Peyer's patch (tissue), 4 donors: ENCODE results near the gene KISS1. TPM values are rescaled to one million over a fixed set of nuclear protein-coding genes. Genes with fewer than 3 reads are reported as not detected.
A peak's percentile ranks its signal among the peaks of the same experiment; 100 is the strongest.

Source experiments
- DNase-seq, 3 donors: peaks; one replicate each; pipeline ENCODE4 v3.0.0-alpha.2; 2017 to 2019
- H3K27ac ChIP-seq, 4 donors: fragments of 200-600 bp; sonication (generic); one replicate each; pipeline ENCODE4 v1.5.1; 2016 to 2019
- H3K27me3 ChIP-seq, 2 donors: fragments of 200-600 bp; sonication (generic); one replicate each; pipeline ENCODE4 v1.5.1; 2019
- H3K36me3 ChIP-seq, 3 donors: fragments of 200-600 bp; sonication (generic); one replicate each; pipeline ENCODE4 v1.5.1; 2016 to 2019
- H3K4me1 ChIP-seq, 4 donors: fragments of 200-600 bp; sonication (generic); one replicate each; pipeline ENCODE4 v1.5.1; 2016 to 2019
- H3K4me3 ChIP-seq, 4 donors: fragments of 200-600 bp; sonication (generic); 1 replicate in 3 of 4; 2 replicates in 1 of 4; pipeline ENCODE4 v1.5.1; 2016 to 2019; ENCODE audit warnings: mild to moderate bottlenecking in 1 of 4
- H3K9me3 ChIP-seq, 4 donors: fragments of 200-600 bp; sonication (generic); one replicate each; pipeline ENCODE4 v1.5.1; 2016 to 2019; ENCODE audit warnings: mild to moderate bottlenecking in 1 of 4
- POLR2A ChIP-seq, 2 donors: fragments of 450-650 bp; IDR thresholded peaks; one replicate each; pipeline ENCODE4 v1.5.1; 2017; ENCODE audit warnings: antibody characterized with exemption in 2 of 2, mild to moderate bottlenecking in 2 of 2, moderate library complexity in 2 of 2
- total RNA-seq, 4 donors: library from RNA; depleted of rRNA; stranded (reverse); fragments of >200 nt; gene quantifications; one replicate each; pipeline ENCODE4 v1.1.0, GENCODE V29; 2016
- TF ChIP-seq, protein P1 (sequence below), 6 experiments: fragments of 450-650 bp in 4 of 6; fragments of 200-600 bp in 2 of 6; sonication (generic) in 1 of 6; IDR thresholded peaks; one replicate each; pipeline ENCODE4 v1.5.1; 2017 to 2019; ENCODE audit warnings: antibody characterized with exemption in 6 of 6, mild to moderate bottlenecking in 3 of 6, moderate library complexity in 1 of 6

KISS1 gene
- total RNA-seq, 4 donors from 2014 or later = 3.0 to 7.0 TPM; not detected in 2

DNA sequence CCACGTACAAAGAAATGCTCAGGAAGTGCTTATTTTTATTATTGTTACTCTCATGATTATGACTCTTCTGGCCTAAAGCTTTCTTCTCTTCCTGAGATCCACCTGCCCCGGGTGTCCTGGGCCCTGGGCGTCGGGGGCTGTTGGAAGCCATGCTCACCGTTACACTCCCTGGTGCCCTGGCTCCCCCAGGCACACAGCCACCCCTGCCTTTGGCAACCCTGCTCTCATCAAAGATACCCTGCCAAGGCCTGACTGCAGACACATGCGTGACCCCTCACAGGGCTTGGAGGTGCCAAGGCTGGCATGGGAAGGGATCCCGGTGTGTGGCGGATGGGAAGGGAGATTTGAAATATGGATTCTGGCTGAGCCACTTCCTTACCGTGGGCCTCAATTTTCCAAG lies 3.3 kb upstream of the KISS1 start:
- Histone ChIP-seq H3K27me3 (no peaks in the 10 kb centered on the region), H3K27ac (no peak overlapping the region), H3K4me1 (no peaks in the 10 kb centered on the region), H3K4me3 (no peak overlapping the region), H3K9me3 (no peaks in the 10 kb centered on the region), H3K36me3 (no peaks in the 10 kb centered on the region)
- no peak for DNase-seq
- TF ChIP-seq, protein P1, sequence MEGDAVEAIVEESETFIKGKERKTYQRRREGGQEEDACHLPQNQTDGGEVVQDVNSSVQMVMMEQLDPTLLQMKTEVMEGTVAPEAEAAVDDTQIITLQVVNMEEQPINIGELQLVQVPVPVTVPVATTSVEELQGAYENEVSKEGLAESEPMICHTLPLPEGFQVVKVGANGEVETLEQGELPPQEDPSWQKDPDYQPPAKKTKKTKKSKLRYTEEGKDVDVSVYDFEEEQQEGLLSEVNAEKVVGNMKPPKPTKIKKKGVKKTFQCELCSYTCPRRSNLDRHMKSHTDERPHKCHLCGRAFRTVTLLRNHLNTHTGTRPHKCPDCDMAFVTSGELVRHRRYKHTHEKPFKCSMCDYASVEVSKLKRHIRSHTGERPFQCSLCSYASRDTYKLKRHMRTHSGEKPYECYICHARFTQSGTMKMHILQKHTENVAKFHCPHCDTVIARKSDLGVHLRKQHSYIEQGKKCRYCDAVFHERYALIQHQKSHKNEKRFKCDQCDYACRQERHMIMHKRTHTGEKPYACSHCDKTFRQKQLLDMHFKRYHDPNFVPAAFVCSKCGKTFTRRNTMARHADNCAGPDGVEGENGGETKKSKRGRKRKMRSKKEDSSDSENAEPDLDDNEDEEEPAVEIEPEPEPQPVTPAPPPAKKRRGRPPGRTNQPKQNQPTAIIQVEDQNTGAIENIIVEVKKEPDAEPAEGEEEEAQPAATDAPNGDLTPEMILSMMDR (IDR thresholded peaks at IDR 0.05) = no peak
- no peak for TF ChIP-seq POLR2A (IDR thresholded peaks at IDR 0.05)

DNA sequence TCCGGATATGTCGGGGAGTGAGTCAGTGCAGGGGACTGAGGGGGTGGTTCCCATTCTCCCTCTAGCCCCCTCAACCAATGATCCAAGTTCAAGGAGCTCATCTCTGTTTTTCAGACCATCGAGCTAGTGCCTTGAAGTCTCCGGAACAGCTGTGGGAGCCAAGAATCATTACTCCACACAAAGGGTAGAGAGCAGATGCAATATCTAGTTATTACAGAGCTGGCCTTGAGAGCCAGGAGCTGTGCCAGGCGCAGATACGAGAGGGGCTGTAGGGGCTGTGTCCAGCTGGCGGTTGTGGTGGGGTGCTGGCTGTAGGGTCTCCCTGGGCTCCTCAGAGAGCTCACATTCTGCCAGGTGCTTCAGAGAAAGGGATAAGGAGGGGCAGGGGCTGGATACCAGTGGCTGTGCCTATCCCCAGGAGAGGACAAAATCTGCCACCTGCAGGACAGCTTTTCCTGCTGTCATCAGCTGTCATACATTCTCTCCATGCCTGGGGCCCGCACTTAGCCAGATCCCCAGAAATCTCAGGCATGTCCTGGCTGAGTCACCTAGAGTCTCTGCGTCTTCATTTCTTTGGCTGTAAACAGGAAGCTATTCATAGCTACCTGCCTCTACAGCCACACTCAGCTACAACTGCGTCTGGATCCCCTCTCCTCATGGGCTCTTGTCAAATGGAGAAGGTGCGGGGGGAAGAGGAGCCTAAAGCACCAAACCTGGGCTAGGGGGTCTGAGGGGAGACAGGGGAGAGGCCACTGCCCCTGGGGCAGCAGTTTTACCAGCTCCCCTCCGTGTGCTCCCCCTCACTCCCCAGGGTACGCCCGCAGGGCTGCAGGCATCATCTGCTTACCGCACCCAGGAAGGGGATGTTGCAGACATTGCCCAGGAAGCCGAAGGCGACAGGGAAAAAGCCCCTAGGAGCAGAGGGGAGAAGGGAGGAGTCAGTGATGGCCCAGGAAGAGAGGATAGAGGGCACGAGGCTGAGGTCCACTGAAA lies 2.4 kb upstream of the KISS1 start:
- no peak overlapping the region for H3K4me3 ChIP-seq
- H3K27me3 ChIP-seq = no peaks in the 10 kb centered on the region
- TF ChIP-seq POLR2A (IDR thresholded peaks at IDR 0.05) = no peak
- TF ChIP-seq, protein P1 (IDR thresholded peaks at IDR 0.05) = peak in 2 of 6 experiments; percentile 6 to 27
- no peaks in the 10 kb centered on the region for H3K36me3 ChIP-seq
- H3K27ac ChIP-seq = no peak overlapping the region
- DNase-seq = no peak
- no peaks in the 10 kb centered on the region for H3K9me3 ChIP-seq
- no peaks in the 10 kb centered on the region for H3K4me1 ChIP-seq

DNA sequence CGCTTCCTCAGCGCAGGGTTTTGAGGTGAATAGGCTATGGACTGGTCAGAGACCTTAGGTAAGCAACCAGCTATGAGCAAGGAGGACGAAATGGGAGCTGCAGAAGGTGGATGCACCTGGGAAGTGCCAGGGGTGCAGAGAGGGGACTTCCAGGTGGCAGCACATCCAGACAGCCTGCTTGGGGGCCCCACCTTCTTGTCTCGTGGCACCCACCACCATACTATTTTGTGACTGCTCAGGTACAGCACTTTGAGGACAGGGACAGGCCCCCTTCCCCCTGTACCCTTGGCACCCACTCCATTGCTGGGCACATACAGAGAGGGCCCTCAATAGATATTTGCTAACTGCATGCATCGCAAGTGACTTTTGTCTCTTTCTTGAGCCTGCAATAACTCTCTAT lies 777 bp upstream of the KISS1 start:
- no peak for TF ChIP-seq POLR2A (IDR thresholded peaks at IDR 0.05)
- TF ChIP-seq, protein P1 (IDR thresholded peaks at IDR 0.05) = no peak
- Histone ChIP-seq H3K4me3 (no peak overlapping the region), H3K36me3 (no peaks in the 10 kb centered on the region), H3K27ac (no peak overlapping the region), H3K4me1 (no peaks in the 10 kb centered on the region), H3K27me3 (no peaks in the 10 kb centered on the region), H3K9me3 (no peaks in the 10 kb centered on the region)
- DNase-seq = no peak

DNA sequence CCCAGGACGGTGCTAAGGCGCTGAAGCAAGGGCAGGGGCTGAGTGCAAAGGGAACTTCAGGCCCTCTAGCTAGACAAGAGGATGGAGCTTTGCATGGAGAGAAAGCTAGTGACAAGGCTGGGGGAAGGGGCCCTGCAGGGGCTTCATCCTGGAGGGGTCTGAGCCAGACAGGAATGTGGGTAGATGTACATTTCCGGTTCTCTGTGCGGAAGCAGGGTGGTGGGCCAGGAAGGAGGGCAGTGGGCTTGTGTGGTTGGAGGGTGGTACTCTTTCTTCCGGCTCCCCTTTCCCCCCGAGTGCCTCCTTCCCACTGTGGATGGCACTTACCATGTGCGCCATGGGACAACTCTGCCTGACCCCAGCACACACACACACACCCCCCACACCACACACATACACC lies 1.5 kb downstream of the KISS1 start:
- H3K4me1 ChIP-seq = no peaks in the 10 kb centered on the region
- H3K27ac ChIP-seq = no peak overlapping the region
- no peaks in the 10 kb centered on the region for H3K36me3 ChIP-seq
- TF ChIP-seq, protein P1 (IDR thresholded peaks at IDR 0.05) = no peak
- no peak for TF ChIP-seq POLR2A (IDR thresholded peaks at IDR 0.05)
- no peak overlapping the region for H3K4me3 ChIP-seq
- DNase-seq = peak in 1 of 3 donors; percentile 13
- H3K9me3 ChIP-seq = no peaks in the 10 kb centered on the region
- H3K27me3 ChIP-seq = no peaks in the 10 kb centered on the region

DNA sequence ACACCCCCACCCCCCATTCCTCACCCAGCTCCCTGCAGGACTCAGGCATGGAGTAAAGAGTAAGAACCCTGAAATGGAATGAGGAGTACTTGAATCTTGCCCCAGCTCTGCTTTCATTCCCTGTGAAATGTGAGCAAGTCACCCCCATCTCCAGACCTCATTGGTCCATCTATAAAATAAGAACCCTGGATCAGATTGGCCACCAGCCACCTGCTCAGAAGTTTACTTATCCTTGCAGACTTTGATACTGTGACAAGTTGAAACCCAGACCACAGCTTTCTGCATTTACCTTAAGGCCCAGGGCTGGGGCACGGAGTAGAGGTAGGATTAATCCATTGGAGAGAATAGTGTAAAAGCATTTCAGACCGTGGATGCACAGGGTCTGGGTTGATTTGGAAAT lies 2.2 kb downstream of the KISS1 start:
- Histone ChIP-seq H3K27ac (no peak overlapping the region), H3K9me3 (no peaks in the 10 kb centered on the region), H3K36me3 (no peaks in the 10 kb centered on the region), H3K4me3 (no peak overlapping the region), H3K27me3 (no peaks in the 10 kb centered on the region), H3K4me1 (no peaks in the 10 kb centered on the region)
- DNase-seq = peak in 1 of 3 donors; percentile 41
- TF ChIP-seq POLR2A (IDR thresholded peaks at IDR 0.05) = no peak
- TF ChIP-seq, protein P1 (IDR thresholded peaks at IDR 0.05) = no peak
